CD4-positive, alpha-beta memory T cell (primary cell): ENCODE data around the gene METTL5. TPM values are rescaled to one million over a fixed set of nuclear protein-coding genes. Genes with fewer than 3 reads are reported as not detected.

ENCODE experiments used
- CTCF ChIA-PET: fragments of 350-600 bp; sonication (Branson Sonifier 250); formaldehyde crosslinking; loops from one replicate; lab custom pipeline; 2021; ENCODE audit warnings: inconsistent platforms; ENCODE audit not compliant: partially characterized antibody; lab: Charles Lee
- POLR2A ChIA-PET: fragments of 350-600 bp; sonication (Branson Sonifier 250); formaldehyde crosslinking; loops from one replicate; lab custom pipeline; 2021; ENCODE audit not compliant: partially characterized antibody; lab: Charles Lee
- DNase-seq, 5 donors: peaks; one replicate each; pipeline versions ENCODE4 v3.0.0 to v3.0.0-alpha.2; 2020 to 2022; ENCODE audit warnings: mixed read lengths in 1 of 5
- H3K27ac ChIP-seq: one replicate; pipeline ENCODE4 v1.7.0; 2013; ENCODE audit warnings: low read depth, low read length
- H3K27me3 ChIP-seq: 2 replicates; pipeline ENCODE4 v1.7.0; 2013; ENCODE audit warnings: mild to moderate bottlenecking, low read length, moderate library complexity; ENCODE audit not compliant: insufficient read depth
- H3K36me3 ChIP-seq: 2 replicates; pipeline ENCODE4 v1.7.0; 2013; ENCODE audit warnings: mild to moderate bottlenecking, low read length, moderate library complexity; ENCODE audit not compliant: insufficient read depth
- H3K4me1 ChIP-seq: 2 replicates; pipeline ENCODE4 v1.7.0; 2013; ENCODE audit warnings: mild to moderate bottlenecking, low read length, moderate library complexity; ENCODE audit not compliant: insufficient read depth
- H3K4me3 ChIP-seq, 2 donors: one replicate each; pipeline ENCODE4 v1.7.0; 2013; ENCODE audit warnings: low read length in 2 of 2, mild to moderate bottlenecking in 1 of 2
- H3K9me3 ChIP-seq, 2 donors: one replicate each; pipeline ENCODE4 v1.7.0; 2013; ENCODE audit warnings: low read length in 2 of 2, control low read depth in 1 of 2; ENCODE audit not compliant: control insufficient read depth in 1 of 2
- H3K27ac Mint-ChIP-seq, 7 donors: one replicate each; pipeline ENCODE4 v1.8.0; 2020 to 2021; ENCODE audit warnings: mixed read lengths in 7 of 7, mild to moderate bottlenecking in 6 of 7, inconsistent platforms in 3 of 7, moderate library complexity in 3 of 7
- H3K27me3 Mint-ChIP-seq, 2 donors: one replicate each; pipeline ENCODE4 v1.8.0; 2020 to 2021; ENCODE audit warnings: mixed read lengths in 2 of 2
- H3K36me3 Mint-ChIP-seq, 2 donors: one replicate each; pipeline ENCODE4 v1.8.0; 2020 to 2021; ENCODE audit warnings: mixed read lengths in 2 of 2, inconsistent platforms in 1 of 2, mild to moderate bottlenecking in 1 of 2
- H3K4me1 Mint-ChIP-seq, 4 donors: one replicate each; pipeline ENCODE4 v1.8.0; 2020 to 2021; ENCODE audit warnings: mixed read lengths in 4 of 4, mild to moderate bottlenecking in 1 of 4
- H3K4me3 Mint-ChIP-seq, 8 donors: one replicate each; pipeline ENCODE4 v1.8.0; 2020 to 2021; ENCODE audit warnings: mixed read lengths in 8 of 8, mild to moderate bottlenecking in 7 of 8, moderate library complexity in 6 of 8, inconsistent platforms in 3 of 8
- H3K9me3 Mint-ChIP-seq, 8 donors: one replicate each; pipeline ENCODE4 v1.8.0; 2020 to 2021; ENCODE audit warnings: mixed read lengths in 8 of 8, mild to moderate bottlenecking in 5 of 8, inconsistent platforms in 3 of 8, moderate library complexity in 1 of 8
- intact Hi-C: fragments of 100-400 bp; cut with micrococcal nuclease; formaldehyde crosslinking; loops from one replicate; pipeline ENCODE4 v1.15.1; 2023
- polyA plus RNA-seq, 2 donors: library from polyadenylated mRNA; unstranded; fragments of 300-500 nt; fragmentation: Illumina TruSeq; gene quantifications; one replicate each; pipeline ENCODE4 v1.2.3, GENCODE V29; 2021
- total RNA-seq, 2 experiments: library from RNA; stranded (reverse); gene quantifications; one replicate each; pipeline ENCODE4 v1.2.3, GENCODE V29; 2021

Gene METTL5
- total and polyA plus RNA-seq, 4 experiments from 2014 or later, result 44.4 to 166 (median 83.4) TPM

DNA sequence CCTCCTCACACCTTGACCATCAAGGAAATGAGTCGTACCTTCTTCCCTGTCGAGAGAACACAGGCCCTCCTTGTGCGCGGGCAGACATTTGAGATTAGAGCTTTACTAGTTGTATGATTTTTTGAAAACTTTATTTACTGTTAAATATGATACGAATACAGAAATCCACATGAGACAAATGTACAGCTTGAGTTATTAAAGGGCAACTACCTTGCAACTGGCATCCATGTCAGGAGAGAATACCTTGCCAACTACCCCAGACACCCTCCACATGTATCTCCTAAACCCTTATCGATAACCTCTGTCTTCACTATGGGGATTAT lies 62.8 kb downstream of the METTL5 start:
- Mint-ChIP-seq H3K27ac (peak overlapping the region in 4 of 7 donors; percentile 13 to 71 (median 28)), H3K4me3 (peak overlapping the region in 1 of 8 donors; percentile 17), H3K9me3 (no peaks in the 10 kb centered on the region), H3K27me3 (peaks cover 0 to 2% of the 10 kb centered on the region in 2 donors), H3K36me3 (no peaks in the 10 kb centered on the region), H3K4me1 (peaks cover 5 to 15% (median 10%) of the 10 kb centered on the region in 4 donors)
- Histone ChIP-seq H3K27me3 (no peaks in the 10 kb centered on the region), H3K27ac (no peak overlapping the region), H3K4me1 (no peaks in the 10 kb centered on the region), H3K36me3 (no peaks in the 10 kb centered on the region), H3K9me3 (no peaks in the 10 kb centered on the region), H3K4me3 (no peak overlapping the region)
- CTCF ChIA-PET, result no interaction called here
- POLR2A ChIA-PET, result no interaction called here
- intact Hi-C loops, result no loop called here
- no peak for DNase-seq

Other genes with a start within 250 kb of the METTL5 start
- 10 to 100 TPM; 79.2 to 82.9 TPM for gene PPIG, start 240.6 kb downstream of the METTL5 start, total RNA-seq
- 100 to 1,000 TPM in 1 of 2 donors, 10 to 100 TPM in 1; 36.8 to 103 TPM for gene PPIG, start 240.6 kb downstream of the METTL5 start, polyA plus RNA-seq
- gene CFAP210, start 130.5 kb downstream of the METTL5 start, total RNA-seq, result not detected
- not detected for gene CFAP210, start 130.5 kb downstream of the METTL5 start, polyA plus RNA-seq
- 1 to 10 TPM; 7.2 to 7.4 TPM for gene PHOSPHO2, start 130.4 kb downstream of the METTL5 start, total RNA-seq
- 1 to 10 TPM; 2.9 to 7.2 TPM for gene PHOSPHO2, start 130.4 kb downstream of the METTL5 start, polyA plus RNA-seq
- gene KLHL23, start 91.1 kb downstream of the METTL5 start, total RNA-seq, result 1 to 10 TPM; 1.0 to 2.0 TPM
- gene KLHL23, start 91.1 kb downstream of the METTL5 start, polyA plus RNA-seq, result 1 to 10 TPM in 1 of 2 donors, under 1 TPM in 1; 0.98 to 1.3 TPM
- 100 to 1,000 TPM; 112 to 114 TPM for gene SSB, start 26.0 kb downstream of the METTL5 start, total RNA-seq
- gene SSB, start 26.0 kb downstream of the METTL5 start, polyA plus RNA-seq, result 100 to 1,000 TPM; 112 to 149 TPM
- 10 to 100 TPM; 42.2 to 43.5 TPM for gene UBR3, start 2.5 kb upstream of the METTL5 start, total RNA-seq
- 10 to 100 TPM in 1 of 2 donors, 1 to 10 TPM in 1; 4.3 to 13.1 TPM for gene UBR3, start 2.5 kb upstream of the METTL5 start, polyA plus RNA-seq